GM21737 (cell line): ENCODE results near the gene PIP5K1B.
"Not testable (repeated sequence)": the region's sequence is repeated elsewhere in the genome, so short reads cannot be mapped to it uniquely, and the experiment has no call there.

ENCODE experiments used
- ATAC-seq: cut with Tn5 transposase; IDR thresholded peaks from one replicate; pipeline ENCODE4 v1.9.1; 2021; ENCODE audit warnings: mild to moderate bottlenecking, moderate library complexity; ENCODE audit not compliant: unreplicated experiment

The PIP5K1B gene

DNA sequence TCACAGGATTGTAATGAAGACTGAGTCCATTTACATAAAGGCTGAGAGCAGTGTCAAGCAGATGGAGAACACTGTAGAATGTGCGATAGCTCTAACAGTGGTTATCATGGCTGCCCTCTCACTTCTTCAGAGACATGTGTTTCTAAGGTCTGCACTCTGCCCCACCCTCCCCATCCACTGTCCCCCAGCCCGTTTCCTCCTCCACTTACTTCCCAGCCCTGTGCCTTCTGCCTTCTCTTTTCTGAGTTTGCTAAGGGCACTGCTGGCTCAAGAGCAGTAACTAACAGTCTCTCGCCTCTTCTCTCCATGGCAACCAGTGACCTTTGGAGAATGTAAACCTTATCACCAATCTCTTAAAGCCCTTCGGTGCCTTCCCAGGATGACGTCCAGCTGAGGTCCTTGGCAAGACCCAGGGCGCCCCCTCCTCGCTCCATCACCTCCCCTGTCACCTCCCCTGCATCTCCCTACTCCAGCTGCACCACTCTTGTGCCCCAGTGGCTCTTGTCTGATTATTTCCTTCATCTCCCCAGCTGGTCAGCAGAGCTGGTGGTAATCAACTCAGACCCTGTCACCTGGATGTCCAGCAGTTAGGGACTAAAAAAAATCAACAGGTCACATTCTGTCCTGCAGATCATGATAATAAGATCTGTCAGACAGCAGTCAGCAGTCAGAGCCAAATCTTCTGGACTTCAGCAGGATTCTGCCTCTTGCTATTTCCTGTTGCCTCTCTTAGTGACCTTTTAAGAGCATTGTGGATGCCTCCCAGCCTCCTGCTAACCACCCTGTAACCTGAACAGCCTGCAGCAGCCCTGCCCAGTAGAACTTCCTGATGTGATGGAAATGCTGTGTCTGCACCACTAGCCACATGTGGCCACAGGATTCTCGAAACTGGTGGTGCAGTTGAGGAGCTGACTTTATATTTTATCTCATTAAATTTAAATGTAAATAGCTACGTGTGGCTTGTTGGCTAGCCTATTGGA lies 339.5 kb downstream of the PIP5K1B start:
- ATAC-seq: no peak

DNA sequence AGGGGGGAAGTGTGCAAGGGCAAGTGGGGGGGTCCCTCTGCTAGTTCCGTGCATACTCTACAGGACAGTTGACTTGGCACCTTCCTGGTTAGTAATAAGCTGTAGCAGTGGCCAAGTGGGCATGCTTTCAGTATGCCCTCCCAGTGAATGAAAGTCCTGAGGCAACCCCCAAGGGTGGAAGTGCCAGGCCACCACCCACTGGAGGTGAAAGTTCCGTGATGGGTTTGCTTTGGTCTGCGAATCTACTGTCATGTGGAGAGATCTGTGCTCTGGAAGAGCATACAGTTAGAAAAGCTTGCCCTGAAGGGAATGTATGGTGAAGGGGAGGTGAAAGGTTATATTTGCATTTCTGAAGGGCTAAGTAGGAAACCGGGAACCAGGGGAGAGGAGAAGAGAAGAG lies 340.8 kb downstream of the PIP5K1B start:
- ATAC-seq: no peak

DNA sequence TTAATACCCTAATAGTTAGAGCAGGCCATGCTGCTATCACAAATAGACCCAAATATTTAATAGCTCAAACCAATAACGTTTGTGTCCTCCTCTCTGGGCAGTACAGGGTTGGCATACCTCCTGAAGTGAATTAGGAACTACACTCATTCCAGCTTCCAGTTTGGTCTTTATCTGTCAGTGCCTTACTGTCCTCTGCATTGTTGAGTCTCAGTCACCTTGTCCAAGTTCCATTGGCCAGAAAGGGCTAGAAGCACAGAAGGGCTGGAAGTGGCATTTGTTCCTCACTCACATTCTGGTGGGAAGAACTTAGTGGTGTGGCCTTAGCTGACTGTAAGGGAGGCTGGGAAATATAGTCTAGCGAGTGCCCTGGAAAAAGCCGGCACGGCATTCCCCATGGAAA lies 341.7 kb downstream of the PIP5K1B start:
- no peak for ATAC-seq

DNA sequence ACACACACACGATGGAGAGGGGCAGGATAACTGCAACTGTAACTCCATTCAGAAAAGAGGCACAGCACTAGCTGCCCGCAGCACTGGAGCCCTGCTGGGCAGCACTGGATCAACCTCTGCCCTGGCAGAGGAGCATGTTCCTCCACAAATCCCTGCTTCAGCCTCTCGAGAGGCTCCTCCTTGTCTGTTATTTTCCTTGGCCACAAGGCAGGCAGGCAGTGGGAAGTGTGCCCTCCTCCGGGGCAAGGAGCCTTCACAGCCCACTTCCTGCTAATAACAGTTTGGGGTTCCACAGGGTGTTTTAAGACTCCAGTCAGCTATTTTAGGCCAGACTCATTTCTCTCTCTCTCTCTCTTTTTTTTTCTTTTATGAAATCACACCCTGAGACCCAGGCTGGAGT lies 342.3 kb downstream of the PIP5K1B start:
- ATAC-seq: no peak

DNA sequence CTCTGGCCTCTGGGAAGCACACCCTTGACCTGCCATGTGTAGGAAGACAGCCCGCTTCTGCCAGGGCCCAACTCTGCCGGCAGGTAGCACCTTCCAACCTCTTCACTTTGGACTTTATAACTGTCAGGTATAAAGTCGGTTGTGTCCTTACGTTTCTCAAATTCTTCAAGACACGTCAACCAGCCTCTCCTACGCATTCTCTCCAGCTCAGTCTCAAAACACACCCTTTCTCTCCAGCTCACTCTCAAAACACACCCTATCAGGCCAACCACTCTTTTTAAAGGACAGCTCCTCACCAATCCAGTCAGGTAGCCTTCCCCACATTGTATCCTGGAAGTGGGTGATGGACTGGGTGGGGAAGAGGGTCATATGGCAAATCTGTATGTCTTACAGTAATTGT lies 344.1 kb downstream of the PIP5K1B start:
- ATAC-seq: no peak

DNA sequence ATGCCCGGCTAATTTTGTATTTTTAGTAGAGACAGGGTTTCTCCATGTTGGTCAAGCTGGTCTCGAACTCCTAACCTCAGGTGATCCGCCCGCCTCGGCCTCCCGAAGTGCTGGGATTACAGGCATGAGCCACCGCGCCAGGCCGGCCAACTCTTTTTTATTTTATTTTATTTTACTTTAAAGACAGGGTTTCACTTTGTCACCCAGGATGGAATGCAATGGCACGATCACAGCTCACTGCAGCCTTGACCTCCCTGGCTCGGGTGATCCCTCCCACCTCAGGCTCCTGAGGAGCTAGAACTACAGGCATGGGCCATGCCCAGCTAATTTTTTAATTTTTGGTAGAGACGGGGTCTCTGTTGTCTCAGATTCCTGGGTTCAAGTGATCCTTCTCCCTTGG lies 345.9 kb downstream of the PIP5K1B start:
- ATAC-seq: not testable (repeated sequence)

DNA sequence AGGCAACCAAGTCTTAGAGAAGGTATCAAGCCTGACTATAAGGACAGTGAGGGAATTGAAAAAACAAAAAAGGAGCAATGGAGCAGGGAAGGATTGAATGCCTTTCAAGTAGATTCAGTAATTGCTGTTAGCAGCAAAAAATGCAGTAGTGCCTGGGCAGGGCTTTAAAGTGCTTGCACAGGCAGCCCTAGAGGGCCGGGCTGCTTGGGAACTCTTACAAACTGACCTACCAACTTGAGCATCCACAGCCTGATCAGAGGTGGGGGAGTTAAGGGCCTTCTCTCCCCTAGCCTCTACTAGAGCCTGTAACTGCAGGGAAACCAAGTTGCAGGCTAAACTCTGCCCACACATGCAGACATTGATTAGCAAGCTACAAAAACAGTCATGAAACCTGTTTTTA lies 349.9 kb downstream of the PIP5K1B start:
- no peak for ATAC-seq

DNA sequence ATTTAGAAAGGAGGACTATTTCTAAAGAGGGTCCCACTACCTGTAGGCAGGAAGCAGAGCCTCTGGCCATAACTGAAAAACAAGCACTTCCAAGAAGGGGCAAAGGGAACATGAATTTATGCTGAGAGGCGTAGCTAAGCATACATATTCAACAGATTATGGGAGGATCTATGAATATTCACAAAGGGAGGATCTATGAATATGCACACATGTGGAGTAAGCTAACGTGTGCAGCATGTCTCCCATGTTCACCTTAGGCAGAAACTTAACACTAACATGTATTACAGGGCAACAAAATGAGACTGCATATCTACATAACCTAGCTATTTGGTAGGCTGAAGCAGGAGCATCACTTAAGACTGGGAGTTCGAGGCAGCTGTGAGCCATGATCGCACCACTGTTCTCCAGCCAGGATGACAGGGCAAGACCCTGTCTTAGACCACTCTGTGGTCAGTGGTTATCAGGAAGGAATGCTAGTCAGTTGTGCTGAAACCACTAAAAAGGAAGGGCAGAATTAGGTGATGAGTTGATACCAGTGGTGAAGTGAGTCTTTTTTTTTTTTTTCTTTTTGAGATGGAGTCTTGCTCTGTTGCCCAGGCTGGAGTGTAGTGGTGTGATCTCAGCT lies 351.3 kb downstream of the PIP5K1B start:
- ATAC-seq: no peak

DNA sequence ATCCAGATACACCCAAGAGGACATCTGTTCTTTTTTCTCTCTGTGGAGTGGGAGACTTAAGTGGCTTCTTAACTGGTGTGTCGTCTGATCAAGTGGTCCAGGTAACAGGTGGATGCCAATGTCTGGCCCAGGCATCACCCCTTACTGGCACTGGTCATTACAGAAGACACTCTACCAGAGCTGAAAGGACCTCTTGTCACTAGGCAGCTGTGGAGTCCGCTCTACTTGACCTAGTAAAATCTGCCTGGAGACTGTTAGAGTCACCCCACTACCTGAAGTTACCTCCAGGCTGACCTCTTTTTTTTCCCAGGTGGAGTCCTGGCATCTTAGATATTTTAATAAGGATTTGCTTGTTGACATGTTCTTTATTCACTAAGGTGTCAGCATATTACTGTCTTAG lies 353.1 kb downstream of the PIP5K1B start:
- no peak for ATAC-seq
